Measurements from ENCODE around the gene SPSB2. TPM values are rescaled to one million over a fixed set of nuclear protein-coding genes. Genes with fewer than 3 reads are reported as not detected.
"Not testable (repeated sequence)": the region's sequence is repeated elsewhere in the genome, so short reads cannot be mapped to it uniquely, and the experiment has no call there.

Gene SPSB2
- total RNA-seq, 1 donor from 2014 or later, result 14.5 TPM

DNA sequence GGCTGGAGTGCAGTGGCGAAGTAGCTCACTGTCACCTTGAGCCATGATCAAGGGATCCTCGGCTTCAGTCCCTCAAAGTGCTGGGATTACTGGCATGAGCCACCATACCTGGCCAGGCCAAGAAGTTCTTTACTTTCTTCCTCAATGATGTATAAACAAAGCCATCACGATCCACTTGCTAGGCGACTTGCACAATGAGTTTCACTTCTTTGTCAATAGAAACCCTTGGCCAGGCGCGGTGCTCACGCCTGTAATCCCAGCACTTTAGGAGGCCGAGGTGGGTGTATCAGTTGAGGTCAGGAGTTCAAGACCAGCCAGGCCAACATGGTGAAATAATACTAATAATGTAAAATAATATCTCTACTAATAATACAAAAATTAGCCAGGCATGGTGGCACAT, 14.4 kb upstream of the SPSB2 start:
- H3K9me3 ChIP-seq, result no peaks in the 10 kb centered on the region
- TF ChIP-seq, protein P1, sequence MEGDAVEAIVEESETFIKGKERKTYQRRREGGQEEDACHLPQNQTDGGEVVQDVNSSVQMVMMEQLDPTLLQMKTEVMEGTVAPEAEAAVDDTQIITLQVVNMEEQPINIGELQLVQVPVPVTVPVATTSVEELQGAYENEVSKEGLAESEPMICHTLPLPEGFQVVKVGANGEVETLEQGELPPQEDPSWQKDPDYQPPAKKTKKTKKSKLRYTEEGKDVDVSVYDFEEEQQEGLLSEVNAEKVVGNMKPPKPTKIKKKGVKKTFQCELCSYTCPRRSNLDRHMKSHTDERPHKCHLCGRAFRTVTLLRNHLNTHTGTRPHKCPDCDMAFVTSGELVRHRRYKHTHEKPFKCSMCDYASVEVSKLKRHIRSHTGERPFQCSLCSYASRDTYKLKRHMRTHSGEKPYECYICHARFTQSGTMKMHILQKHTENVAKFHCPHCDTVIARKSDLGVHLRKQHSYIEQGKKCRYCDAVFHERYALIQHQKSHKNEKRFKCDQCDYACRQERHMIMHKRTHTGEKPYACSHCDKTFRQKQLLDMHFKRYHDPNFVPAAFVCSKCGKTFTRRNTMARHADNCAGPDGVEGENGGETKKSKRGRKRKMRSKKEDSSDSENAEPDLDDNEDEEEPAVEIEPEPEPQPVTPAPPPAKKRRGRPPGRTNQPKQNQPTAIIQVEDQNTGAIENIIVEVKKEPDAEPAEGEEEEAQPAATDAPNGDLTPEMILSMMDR (IDR thresholded peaks at IDR 0.05), result no peak
- H3K36me3 ChIP-seq, result peaks cover 12 to 23% of the 10 kb centered on the region in 2 donors
- no peak overlapping the region for H3K4me3 ChIP-seq
- H3K27ac ChIP-seq, result no peak overlapping the region
- no peak for DNase-seq (ENCODE audit: low spot score in 2 of 2)
- no peaks in the 10 kb centered on the region for H3K27me3 ChIP-seq
- intact Hi-C loops (cut with DNase I), result no loop called here
- H3K4me1 ChIP-seq, result peaks cover 0 to 6% of the 10 kb centered on the region in 2 donors

DNA sequence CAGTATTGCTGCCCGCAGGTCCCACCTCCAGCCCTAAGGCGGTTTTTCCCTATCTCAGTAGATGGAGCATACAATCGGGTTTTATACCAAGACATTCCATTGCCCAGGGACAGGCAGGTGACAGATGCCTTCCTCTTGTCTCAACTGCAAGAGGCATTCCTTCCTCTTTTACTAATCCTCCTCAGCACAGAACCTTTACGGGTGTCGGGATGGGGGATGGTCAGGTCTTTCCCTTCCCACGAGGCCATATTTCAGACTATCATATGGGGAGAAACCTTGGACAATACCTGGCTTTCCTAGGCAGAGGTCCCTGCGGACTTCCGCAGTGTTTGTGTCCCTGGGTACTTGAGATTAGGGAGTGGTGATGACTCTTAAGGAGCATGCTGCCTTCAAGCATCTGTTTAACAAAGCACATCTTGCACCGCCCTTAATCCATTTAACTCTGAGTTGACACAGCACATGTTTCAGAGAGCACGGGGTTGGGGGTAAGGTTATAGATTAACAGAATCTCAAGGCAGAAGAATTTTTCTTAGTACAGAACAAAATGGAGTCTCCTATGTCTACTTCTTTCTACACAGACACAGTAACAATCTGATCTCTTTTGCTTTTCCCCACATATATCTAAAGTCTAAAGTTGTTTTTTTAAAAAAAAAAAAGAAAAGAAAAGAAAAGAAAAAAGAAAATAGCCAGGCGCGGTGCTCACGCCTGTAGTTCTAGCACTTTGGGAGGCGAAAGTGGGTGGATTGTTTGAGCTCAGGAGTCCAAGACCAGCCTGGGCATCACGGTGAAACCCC, 13.3 kb upstream of the SPSB2 start:
- H3K36me3 ChIP-seq, result peaks cover 12 to 23% of the 10 kb centered on the region in 2 donors
- intact Hi-C loops (cut with DNase I); H3K27ac ChIP-seq; H3K9me3 ChIP-seq; DNase-seq (ENCODE audit: low spot score in 2 of 2); H3K4me1 ChIP-seq; H3K27me3 ChIP-seq; H3K4me3 ChIP-seq: not testable (repeated sequence)

DNA sequence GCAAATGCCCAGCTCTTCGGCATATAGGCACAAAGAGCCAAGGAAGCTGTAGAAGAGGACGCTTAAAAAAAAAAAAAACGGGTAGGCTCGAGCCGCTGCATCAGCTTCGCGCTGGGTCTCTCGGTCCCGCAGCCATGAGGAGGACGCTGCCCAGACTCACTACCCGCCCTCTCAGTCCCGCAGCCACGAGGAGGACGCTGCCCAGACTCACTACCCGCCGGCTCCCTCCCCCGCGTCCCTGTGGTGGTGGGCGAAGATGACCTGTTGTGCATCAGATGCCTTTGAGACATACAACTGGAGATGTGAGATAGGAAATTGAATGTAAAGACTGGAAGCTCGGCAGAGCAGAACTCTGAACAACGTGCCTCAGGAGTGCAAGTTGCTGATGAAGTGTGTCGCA, 11.4 kb upstream of the SPSB2 start:
- Histone ChIP-seq H3K4me3 (no peak overlapping the region), H3K36me3 (peaks cover 12 to 23% of the 10 kb centered on the region in 2 donors), H3K4me1 (no peaks in the 10 kb centered on the region), H3K27ac (no peak overlapping the region), H3K27me3 (no peaks in the 10 kb centered on the region), H3K9me3 (no peaks in the 10 kb centered on the region)
- no peak for DNase-seq (ENCODE audit: low spot score in 2 of 2)
- intact Hi-C loops (cut with DNase I), result no loop called here
- TF ChIP-seq, protein P1 (IDR thresholded peaks at IDR 0.05), result no peak

DNA sequence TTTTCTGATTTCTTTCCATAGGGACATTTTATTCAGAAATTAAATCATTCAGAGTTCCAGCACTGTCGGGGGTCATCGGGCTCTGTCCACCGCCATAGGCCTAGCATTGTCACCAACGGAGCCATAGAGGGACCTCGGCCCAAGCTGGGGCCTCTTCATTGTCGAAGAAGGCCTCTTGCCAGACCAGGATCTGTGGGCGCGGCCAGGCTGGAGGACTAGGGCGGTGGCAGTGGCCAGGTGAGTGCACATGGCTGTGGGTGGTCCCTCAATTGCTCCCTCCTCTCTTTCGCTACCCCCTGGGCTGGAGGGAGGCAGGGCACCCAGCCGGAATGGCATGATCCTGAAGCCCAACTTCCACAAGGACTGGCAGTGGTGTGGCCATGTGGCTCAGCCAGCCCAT, 10.6 kb upstream of the SPSB2 start:
- H3K36me3 ChIP-seq, result peaks cover 12 to 19% of the 10 kb centered on the region in 2 donors
- H3K4me3 ChIP-seq, result no peak overlapping the region
- DNase-seq (ENCODE audit: low spot score in 2 of 2), result no peak
- no peak overlapping the region for H3K27ac ChIP-seq
- H3K27me3 ChIP-seq, result no peaks in the 10 kb centered on the region
- H3K9me3 ChIP-seq, result no peaks in the 10 kb centered on the region
- intact Hi-C loops (cut with DNase I), result no loop called here
- TF ChIP-seq, protein P1 (IDR thresholded peaks at IDR 0.05), result no peak
- H3K4me1 ChIP-seq, result no peaks in the 10 kb centered on the region

DNA sequence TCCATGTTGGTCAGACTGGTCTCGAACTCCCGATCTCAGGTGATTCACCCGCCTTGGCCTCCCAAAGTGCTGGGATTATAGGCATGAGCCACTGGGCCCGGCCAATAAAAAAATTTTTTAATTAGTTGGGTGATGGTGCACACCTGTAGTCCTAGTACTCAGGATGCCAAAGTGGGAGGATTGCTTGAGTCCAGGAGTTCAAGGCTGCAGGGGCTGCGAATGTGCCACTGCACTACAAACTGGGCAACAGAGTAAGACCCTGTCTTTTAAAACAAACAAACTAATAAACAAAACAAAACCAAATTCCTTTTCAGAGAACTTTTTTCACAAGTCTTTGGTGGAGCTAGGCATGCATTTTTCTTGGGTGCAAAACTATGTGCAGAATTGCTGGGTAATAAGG, 10.1 kb upstream of the SPSB2 start:
- intact Hi-C loops (cut with DNase I), result no loop called here
- H3K27ac ChIP-seq, result no peak overlapping the region
- H3K9me3 ChIP-seq, result no peaks in the 10 kb centered on the region
- no peak for DNase-seq (ENCODE audit: low spot score in 2 of 2)
- TF ChIP-seq, protein P1 (IDR thresholded peaks at IDR 0.05), result no peak
- H3K4me1 ChIP-seq, result no peaks in the 10 kb centered on the region
- peaks cover 12 to 18% of the 10 kb centered on the region in 2 donors for H3K36me3 ChIP-seq
- H3K4me3 ChIP-seq, result no peak overlapping the region
- no peaks in the 10 kb centered on the region for H3K27me3 ChIP-seq

DNA sequence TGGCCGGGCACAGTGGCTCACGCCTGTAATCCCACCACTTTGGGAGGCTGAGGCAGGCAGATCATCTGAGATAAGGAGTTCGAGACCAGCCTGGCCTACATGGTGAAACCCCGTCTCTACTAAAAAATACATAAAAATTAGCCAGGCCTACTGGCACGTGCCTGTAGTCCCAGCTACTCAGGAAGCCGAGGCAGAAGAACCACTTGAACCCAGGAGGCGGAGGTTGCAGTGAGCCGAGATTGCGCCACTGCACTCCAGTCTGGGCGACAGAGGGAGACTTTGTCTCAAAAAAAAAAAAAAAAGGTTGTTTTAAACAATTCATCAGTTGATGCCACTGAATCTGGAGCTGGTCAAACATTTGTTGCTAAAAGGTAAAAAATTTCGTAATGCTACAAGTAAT, 6.7 kb upstream of the SPSB2 start:
- H3K36me3 ChIP-seq, result peaks cover 9 to 15% of the 10 kb centered on the region in 2 donors
- DNase-seq (ENCODE audit: low spot score in 2 of 2); H3K27me3 ChIP-seq; H3K9me3 ChIP-seq; H3K27ac ChIP-seq; H3K4me3 ChIP-seq; H3K4me1 ChIP-seq; intact Hi-C loops (cut with DNase I): not testable (repeated sequence)

DNA sequence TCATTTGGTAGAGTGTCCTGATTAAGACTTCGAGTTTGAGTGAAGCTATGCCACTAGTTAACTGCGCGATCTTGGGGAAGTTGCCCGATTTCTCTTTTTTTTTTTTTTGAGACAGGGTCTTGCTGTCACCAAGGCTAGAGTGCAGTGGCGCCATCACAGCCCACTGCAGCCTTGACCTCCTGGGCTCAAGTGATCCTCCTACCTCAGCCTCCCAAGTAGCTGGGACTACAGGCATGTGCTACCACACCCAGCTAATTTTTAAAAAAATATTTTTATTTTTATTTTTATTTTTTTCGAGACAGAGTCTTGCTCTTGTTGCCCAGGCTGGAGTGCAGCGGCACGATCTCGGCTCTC, 889 bp upstream of the SPSB2 start:
- H3K9me3 ChIP-seq; H3K27me3 ChIP-seq; DNase-seq (ENCODE audit: low spot score in 2 of 2): not testable (repeated sequence)
- Histone ChIP-seq H3K4me1 (peaks cover 10 to 21% of the 10 kb centered on the region in 2 donors), H3K36me3 (peaks cover 17 to 19% of the 10 kb centered on the region in 2 donors), H3K4me3 (peak overlapping the region; percentile 82 to 90), H3K27ac (peak overlapping the region; percentile 85 to 92)
- intact Hi-C loops (cut with DNase I), result loop anchor here (5.0 kb wide), 1 partner anchor 233 kb away; the partner anchor contains the start of gene C1RL

Data from ascending aorta (tissue), 2 donors.